Stimulated activated naive CD4-positive, alpha-beta T cell treated with Interleukin-2 at 50 U/mL for 16 hours (primary cell): Measurements from ENCODE around the gene KRTAP9-4.
"Not testable (repeated sequence)": the region's sequence is repeated elsewhere in the genome, so short reads cannot be mapped to it uniquely, and the experiment has no call there.

Experiments
- DNase-seq: peaks from one replicate; lab custom pipeline; 2025; lab: John Stamatoyannopoulos, UW

The KRTAP9-4 gene

DNA sequence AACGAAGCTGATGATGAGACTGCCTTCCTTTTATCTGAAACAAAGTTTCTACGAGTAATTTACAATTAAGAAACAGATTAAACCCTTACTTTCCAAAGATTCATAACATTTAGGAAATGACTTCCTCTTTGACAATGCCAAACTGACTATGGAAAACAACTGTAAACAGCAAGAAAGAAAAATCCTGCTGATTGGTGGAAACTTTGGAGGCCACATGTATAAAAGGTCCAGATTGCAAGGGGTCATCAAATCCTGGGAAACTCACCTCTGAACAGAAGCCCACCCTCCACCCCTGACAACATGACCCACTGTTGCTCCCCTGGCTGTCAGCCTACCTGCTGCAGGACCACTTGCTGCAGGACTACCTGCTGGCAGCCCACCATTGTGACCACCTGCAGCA, 15.6 kb downstream of the KRTAP9-4 start, which contains the start of gene KRTAP9-6:
Gene KRTAP9-6, plus strand, starts transcription at position 301 of the 400 bp plus-strand sequence. Its CDS starts 0 bp downstream, at position 301.
- DNase-seq = no peak

DNA sequence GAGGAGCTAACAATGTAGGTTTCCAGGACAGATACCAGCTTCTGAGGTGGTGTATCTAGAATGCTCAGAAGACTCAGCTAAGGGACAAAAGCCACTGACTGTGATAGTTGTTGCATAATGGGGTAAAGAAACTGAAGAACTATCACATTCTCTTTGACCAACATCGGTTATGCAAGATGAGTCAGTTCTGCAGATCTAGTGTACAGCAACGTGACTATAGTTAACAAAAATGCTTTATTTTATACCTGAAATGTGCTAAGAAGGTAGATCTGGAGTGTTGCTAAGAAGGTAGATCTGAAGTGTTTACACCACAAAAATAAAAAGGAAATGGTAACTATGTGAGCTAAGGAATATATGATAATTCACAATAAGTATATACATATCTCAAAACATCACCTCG, 18.2 kb downstream of the KRTAP9-4 start:
- no peak for DNase-seq

DNA sequence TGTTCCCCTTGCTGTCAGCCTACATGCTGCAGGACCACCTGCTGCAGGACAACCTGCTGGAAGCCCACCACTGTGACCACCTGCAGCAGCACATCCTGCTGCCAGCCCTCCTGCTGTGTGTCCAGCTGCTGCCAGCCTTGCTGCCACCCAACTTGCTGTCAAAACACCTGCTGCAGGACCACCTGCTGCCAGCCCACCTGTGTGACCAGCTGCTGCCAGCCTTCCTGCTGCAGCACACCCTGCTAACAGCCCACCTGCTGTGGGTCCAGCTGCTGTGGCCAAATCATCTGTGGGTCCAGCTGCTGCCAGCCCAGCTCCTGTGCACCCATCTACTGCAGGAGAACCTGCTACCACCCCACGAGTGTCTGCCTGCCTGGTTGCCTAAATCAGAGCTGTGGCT, 21.8 kb downstream of the KRTAP9-4 start:
- DNase-seq = not testable (repeated sequence)

DNA sequence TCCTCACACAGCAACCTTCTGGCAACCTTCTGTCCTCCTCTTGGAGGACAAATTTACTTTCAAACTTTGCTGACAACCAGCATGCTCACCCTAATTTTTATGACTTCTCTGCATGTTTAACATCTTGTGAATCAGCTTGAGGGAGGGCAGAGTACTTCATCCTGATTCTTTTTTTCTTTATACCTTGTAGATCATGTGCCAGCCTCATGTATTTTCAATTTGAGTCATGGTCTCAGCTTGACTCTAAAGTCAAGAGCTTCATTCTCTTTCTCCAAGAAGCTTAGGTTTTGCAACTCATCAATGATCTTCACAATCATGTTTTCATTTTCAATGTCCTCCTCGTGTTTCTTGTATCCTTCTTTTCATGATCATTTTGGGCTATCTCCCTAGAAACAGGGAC, 22.4 kb downstream of the KRTAP9-4 start:
- DNase-seq = no peak

DNA sequence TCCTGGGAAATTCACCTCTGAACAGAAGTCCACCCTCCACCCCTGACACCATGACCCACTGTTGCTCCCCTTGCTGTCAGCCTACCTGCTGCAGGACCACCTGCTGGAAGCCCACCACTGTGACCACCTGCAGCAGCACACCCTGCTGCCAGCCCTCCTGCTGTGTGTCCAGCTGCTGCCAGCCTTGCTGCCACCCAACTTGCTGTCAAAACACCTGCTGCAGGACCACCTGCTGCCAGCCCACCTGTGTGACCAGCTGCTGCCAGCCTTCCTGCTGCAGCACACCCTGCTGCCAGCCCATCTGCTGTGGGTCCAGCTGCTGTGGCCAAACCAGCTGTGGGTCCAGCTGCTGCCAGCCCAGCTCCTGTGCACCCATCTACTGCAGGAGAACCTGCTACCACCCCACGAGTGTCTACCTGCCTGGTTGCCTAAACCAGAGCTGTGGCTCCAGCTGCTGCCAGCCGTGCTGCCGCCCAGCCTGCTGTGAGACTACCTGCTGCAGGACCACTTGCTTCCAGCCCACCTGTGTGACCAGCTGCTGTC, 26.2 kb downstream of the KRTAP9-4 start, which contains the start of gene KRTAP9-7:
Gene KRTAP9-7, plus strand, starts transcription at position 51 of the 543 bp plus-strand sequence. Its CDS starts 0 bp downstream, at position 51.
- not testable (repeated sequence) for DNase-seq

DNA sequence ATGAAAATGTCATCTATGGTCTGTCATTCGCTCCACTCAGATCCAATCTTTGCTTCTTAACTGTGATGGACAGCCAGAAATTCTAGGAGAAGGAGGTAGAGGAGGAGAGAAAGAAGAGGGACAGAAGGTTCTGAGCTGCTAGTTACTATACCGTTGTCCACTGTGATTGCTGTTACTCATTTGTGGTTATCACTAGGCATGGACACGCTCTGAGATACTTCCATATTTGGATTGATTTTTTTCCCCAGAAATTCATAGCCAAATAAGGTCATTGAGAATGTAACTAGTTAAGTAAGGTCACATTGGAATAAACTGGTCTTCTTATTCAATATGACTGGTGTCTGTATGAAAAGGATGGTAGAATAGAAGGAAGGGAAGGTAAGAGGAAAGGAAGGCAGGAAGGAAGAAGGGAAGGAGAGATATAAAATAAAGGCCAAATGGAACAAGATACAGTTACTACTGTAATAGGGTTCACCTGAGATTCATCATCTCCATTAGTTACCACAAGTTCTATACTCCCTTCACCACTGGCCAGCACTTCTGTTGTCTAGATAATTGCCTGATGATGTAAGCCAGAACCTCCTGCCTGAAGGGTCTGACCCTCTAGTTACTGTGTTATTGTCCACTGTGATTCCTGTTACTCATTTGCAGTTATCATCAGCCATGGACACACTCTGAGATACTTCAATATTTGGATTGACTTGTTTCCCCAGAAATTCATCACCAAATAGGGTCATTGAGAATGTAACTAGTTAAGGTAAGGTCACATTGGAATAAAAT, 28.9 kb downstream of the KRTAP9-4 start:
- no peak for DNase-seq

DNA sequence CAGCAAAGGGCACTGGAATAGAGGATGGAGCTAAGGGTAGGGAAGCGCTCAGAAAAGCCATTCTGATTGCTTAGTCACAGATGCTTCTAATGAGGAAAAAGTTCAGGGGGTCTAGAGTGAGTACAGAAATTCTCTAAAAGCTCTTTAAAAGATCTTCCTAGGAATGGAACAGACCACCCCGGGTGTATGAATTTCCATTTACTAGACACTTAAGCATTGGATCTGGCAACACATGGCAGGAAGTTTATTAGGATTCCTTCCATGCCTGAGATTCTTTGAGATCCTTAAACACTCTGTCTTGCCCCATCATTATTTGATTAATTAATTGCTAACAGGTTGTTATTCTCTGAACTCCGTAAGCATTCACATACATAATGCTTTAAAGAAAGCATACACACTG, 34.6 kb downstream of the KRTAP9-4 start:
- no peak for DNase-seq

DNA sequence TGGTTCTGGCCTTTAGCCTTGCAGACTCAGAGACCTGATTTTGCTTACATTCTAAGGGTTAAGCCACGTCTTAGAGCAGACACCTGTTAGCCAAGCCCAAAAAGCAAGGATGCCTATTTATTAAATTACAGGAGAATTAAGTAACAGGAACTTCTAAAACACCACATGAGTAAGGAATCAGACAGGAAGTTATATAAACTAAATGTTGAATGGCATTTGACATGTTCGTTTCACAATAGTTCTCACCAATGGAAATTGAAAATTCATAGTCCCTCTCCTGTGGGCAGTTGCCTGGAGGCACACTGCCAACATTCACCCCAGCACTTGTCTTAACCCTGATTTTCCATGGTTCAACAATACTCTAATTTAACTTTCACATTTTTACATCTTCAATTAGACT, 35.1 kb downstream of the KRTAP9-4 start:
- no peak for DNase-seq

DNA sequence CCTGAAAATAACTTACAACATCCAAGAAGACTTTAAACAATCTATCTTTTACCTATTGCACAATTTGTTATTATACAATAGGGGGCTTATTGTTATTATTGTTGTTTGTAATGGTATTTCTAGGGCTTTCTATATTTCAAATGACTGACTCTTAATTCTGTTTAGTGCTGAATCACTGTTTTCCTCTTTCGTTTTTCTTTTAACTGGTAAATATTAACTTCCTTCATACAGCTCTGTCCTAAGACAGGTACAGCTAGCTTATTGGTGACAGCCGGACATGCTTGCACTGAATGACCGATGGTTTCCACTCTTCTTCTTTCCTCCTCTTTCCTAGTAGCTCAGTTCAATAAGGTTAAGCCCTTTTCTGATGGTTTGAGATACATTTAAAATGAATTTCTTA, 37.6 kb downstream of the KRTAP9-4 start:
- no peak for DNase-seq

DNA sequence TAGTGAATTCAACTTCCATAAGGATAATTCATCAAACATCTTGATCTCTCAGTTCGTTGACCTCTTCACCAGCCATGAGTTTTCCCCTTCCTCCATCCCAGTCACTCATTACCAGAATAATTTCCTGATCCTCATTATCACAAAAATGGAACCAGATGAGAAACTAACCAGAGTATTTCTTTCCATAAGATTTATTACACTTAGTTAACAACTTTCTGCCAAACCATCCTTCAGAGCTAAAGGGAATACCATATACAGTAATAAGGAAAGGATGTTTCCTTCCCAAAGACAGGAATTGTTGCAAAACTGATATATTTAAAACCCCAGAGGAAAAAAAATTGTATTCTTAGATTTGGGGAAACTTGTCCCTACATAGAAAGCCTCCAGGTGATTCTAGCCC, 44.5 kb downstream of the KRTAP9-4 start:
- DNase-seq = no peak

DNA sequence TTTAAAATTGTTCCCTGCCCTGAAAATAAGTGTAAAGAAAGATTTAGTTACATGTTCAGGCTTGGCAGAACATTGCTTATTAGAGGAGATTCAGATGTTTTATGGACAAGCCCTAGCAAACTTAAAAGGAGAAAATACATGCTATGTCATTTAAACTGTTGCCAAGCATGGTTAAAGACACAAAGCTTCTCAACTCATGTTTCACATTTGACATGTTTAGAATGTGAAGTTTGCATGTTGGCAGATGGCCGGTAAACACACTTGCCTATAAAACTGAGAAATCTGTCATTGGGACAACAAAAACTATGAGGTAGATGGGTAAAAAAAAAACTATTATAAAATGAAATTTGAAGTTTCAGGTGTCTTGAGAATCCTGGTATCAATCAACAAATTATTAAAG, 47.4 kb downstream of the KRTAP9-4 start:
- DNase-seq = no peak

DNA sequence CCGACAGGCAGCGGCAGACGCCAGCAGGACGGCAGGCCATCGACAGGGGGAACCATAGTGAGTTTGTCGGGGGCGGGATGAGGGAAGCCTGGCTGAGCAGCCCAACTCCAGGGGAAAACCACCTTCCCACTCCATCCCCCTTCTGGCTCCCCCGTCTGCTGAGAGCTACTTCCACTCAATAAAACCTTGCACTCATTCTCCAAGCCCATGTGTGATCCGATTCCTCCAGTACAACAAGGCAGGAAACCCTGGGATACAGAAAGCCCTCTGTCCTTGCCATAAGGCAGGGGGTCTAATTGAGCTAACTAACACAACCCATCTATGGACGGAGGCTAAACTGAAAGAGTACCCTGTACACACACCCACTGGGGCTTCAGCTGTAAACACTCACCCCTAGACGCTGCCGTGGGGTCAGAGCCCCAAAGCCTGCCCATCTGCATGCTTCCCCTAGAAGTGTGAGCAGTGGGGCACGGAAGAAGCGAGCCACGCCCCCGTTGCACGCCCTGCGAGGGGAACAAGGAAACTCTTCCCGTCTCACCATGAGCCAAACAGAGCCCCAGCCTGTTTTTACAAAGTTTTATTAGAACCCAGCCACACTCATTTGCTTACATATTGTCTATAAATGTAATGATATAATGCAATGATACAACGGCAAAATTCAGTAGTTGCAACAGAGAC, 49.1 kb downstream of the KRTAP9-4 start:
- no peak for DNase-seq
